HG03571 (cell line): ENCODE results near the gene FMN2.

Experiments used
- ATAC-seq: cut with Tn5 transposase; IDR thresholded peaks from one replicate; pipeline ENCODE4 v1.9.1; 2021; ENCODE audit not compliant: unreplicated experiment

FMN2 gene

GRCh38 chr1:240474133-240474614 is 382.5 kb downstream of the FMN2 start:
- ATAC-seq = no peak

- no peak for ATAC-seq
Observed at GRCh38 chr1:240475832-240476231, 384.1 kb downstream of the FMN2 start.

- no peak for ATAC-seq
Observed at GRCh38 chr1:240478536-240478935, 386.9 kb downstream of the FMN2 start.

GRCh38 chr1:240484804-240485443 is 393.2 kb downstream of the FMN2 start:
- no peak for ATAC-seq

GRCh38 chr1:240486611-240487010 is 394.9 kb downstream of the FMN2 start:
- no peak for ATAC-seq

GRCh38 chr1:240487493-240487892 is 395.8 kb downstream of the FMN2 start:
- ATAC-seq = no peak

GRCh38 chr1:240491156-240491555 is 399.5 kb downstream of the FMN2 start:
- no peak for ATAC-seq

- ATAC-seq = no peak
Observed at GRCh38 chr1:240491796-240492195, 400.1 kb downstream of the FMN2 start.

GRCh38 chr1:240492832-240493440 is 401.3 kb downstream of the FMN2 start:
- ATAC-seq = no peak

GRCh38 chr1:240495601-240496000 is 403.9 kb downstream of the FMN2 start:
- no peak for ATAC-seq

- no peak for ATAC-seq
Observed at GRCh38 chr1:240496356-240496755, 404.7 kb downstream of the FMN2 start.

- no peak for ATAC-seq
Observed at GRCh38 chr1:240496941-240497340, 405.3 kb downstream of the FMN2 start.

- ATAC-seq = no peak
Observed at GRCh38 chr1:240497908-240498307, 406.2 kb downstream of the FMN2 start.

GRCh38 chr1:240498335-240498734 is 406.7 kb downstream of the FMN2 start:
- ATAC-seq = no peak

- ATAC-seq = no peak
Observed at GRCh38 chr1:240499012-240499411, 407.3 kb downstream of the FMN2 start.

- no peak for ATAC-seq
Observed at GRCh38 chr1:240500647-240501046, 409.0 kb downstream of the FMN2 start.

- no peak for ATAC-seq
Observed at GRCh38 chr1:240501115-240501514, 409.4 kb downstream of the FMN2 start.

- ATAC-seq = no peak
Observed at GRCh38 chr1:240503036-240503435, 411.4 kb downstream of the FMN2 start.

- no peak for ATAC-seq
Observed at GRCh38 chr1:240503558-240503957, 411.9 kb downstream of the FMN2 start.

GRCh38 chr1:240506176-240506575 is 414.5 kb downstream of the FMN2 start:
- ATAC-seq = no peak

- ATAC-seq = no peak
Observed at GRCh38 chr1:240508201-240508600, 416.5 kb downstream of the FMN2 start.

- no peak for ATAC-seq
Observed at GRCh38 chr1:240508950-240509349, 417.3 kb downstream of the FMN2 start.

GRCh38 chr1:240511789-240512188 is 420.1 kb downstream of the FMN2 start:
- ATAC-seq = no peak
